ENCODE results near the gene CTDSP2.
"Not testable (repeated sequence)": the region's sequence is repeated elsewhere in the genome, so short reads cannot be mapped to it uniquely, and the experiment has no call there.

Gene CTDSP2

DNA sequence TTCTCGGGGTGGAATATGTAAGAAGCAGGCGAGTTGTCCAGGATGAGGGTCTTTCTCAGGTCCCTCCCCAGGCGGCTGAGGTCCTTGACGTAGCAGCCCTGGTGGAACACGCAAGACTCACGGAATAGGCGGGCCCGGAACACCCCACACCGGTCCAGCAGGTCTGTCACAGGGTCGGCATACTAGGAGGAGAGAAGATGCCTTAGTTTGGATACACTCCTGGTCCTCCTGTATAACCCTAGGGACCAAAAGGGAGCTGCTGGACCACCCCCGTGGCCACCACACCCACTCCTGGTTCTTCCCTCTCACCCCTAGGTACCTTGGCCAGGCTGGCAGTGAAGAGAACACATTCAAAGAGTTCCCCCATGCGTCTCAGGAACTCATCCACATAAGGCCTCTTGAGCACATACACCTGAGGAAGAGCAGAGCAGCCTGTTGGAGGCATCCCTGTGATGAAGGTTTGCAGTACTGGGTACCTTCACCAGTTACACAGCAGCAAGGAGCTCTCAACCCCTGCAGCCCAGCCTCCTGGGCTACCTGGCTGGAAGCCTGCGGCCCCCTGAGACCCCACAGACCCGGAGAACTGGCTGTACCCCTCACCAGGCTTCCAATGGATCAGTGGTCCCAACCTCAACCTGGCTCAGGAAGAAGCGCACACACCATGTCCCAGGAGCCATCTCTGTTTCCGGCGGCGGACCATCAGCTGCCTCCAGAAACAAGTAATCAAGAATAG, 22.5 kb downstream of the CTDSP2 start:
- no peak overlapping the region for H3K27ac Mint-ChIP-seq
- peaks cover 3% of the 10 kb centered on the region for H3K4me1 Mint-ChIP-seq
- peaks cover 84% of the 10 kb centered on the region for H3K36me3 Mint-ChIP-seq (ENCODE audit: low read depth)
- no peak for TF ChIP-seq CTCF (IDR thresholded peaks at IDR 0.05; ENCODE audit: unreplicated experiment in 3 of 3)
- H3K27me3 Mint-ChIP-seq (ENCODE audit: low read depth) = no peaks in the 10 kb centered on the region
- H3K4me3 Mint-ChIP-seq = no peak overlapping the region
- no peaks in the 10 kb centered on the region for H3K9me3 Mint-ChIP-seq

DNA sequence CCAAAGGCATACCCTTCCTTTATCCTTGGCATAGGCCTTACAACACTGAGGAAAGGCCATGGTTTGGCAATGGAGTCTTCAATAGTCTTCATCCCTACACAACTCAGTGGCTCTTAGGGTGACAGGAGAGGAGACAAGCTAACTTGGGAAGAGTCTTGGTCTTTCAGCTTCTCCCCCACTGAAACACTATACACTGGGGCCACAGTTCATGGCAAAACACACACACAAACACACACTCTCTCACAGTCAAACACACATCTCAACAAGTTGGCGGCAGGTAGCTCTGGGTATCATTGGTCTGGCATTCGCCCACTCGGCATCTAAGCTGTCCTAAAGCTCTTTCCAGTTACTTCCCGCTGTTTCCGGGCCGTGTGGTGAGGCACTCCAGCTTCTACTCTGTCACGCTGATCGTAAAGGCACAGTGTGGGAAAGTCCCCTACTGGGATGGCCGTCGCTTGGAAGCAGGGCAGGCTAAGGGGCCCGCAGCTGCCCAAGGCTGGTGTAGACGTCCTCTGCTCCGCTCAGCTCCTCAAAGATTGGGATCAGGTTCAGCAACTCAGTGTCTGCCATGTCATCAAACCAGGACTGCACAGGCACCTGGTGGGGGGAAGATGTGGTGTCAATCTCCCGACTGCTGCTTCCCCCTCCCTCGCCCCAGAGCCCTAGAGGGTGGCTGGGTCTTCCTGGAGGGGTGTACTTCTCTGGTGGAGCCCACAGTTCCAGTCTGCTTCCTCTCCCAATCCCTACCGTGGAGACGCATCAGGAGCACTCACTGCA, 23.2 kb downstream of the CTDSP2 start:
- H3K9me3 Mint-ChIP-seq = no peaks in the 10 kb centered on the region
- no peak for TF ChIP-seq CTCF (IDR thresholded peaks at IDR 0.05; ENCODE audit: unreplicated experiment in 3 of 3)
- H3K27ac Mint-ChIP-seq = no peak overlapping the region
- H3K4me3 Mint-ChIP-seq = no peak overlapping the region
- peaks cover 8% of the 10 kb centered on the region for H3K4me1 Mint-ChIP-seq
- H3K36me3 Mint-ChIP-seq (ENCODE audit: low read depth) = peaks cover 85% of the 10 kb centered on the region
- no peaks in the 10 kb centered on the region for H3K27me3 Mint-ChIP-seq (ENCODE audit: low read depth)

DNA sequence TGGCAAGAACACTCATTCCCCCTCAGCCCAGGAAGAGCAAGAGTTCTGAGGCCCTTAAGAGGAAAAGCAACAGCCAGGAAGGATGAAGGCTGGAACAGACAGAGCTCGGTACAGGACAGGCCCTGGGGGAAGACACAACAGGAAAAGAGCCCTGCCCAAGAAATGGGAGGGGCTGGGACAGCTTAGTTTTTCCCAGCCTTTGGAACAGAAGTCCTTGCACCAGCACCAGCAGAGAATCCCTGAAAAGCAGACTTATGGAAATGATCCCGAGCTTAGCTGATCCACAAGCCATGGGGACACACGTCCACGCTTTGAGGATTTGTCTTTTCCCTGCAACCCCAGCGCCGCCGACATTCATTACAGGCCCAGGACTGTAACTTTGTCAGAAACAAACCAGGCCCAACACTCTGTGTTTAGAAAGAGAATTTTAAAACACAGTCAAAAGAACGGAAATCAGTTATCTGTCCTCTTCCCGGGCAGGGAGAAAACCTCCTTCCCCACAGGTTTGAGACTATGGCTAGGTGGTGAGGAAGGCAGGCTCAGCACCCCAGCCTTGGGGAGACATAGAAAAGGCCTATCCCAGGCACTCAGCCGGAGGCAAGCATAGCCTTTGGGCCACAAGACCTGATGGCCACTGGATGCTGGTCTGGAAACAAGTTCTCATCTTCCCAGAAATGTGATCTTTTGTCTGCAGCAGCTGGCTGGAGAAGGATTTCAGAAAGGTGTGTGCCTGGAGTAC, 24.0 kb downstream of the CTDSP2 start:
- H3K27me3 Mint-ChIP-seq (ENCODE audit: low read depth) = no peaks in the 10 kb centered on the region
- peaks cover 10% of the 10 kb centered on the region for H3K4me1 Mint-ChIP-seq
- H3K9me3 Mint-ChIP-seq = no peaks in the 10 kb centered on the region
- no peak for TF ChIP-seq CTCF (IDR thresholded peaks at IDR 0.05; ENCODE audit: unreplicated experiment in 3 of 3)
- no peak overlapping the region for H3K27ac Mint-ChIP-seq
- H3K4me3 Mint-ChIP-seq = no peak overlapping the region
- peaks cover 85% of the 10 kb centered on the region for H3K36me3 Mint-ChIP-seq (ENCODE audit: low read depth)

DNA sequence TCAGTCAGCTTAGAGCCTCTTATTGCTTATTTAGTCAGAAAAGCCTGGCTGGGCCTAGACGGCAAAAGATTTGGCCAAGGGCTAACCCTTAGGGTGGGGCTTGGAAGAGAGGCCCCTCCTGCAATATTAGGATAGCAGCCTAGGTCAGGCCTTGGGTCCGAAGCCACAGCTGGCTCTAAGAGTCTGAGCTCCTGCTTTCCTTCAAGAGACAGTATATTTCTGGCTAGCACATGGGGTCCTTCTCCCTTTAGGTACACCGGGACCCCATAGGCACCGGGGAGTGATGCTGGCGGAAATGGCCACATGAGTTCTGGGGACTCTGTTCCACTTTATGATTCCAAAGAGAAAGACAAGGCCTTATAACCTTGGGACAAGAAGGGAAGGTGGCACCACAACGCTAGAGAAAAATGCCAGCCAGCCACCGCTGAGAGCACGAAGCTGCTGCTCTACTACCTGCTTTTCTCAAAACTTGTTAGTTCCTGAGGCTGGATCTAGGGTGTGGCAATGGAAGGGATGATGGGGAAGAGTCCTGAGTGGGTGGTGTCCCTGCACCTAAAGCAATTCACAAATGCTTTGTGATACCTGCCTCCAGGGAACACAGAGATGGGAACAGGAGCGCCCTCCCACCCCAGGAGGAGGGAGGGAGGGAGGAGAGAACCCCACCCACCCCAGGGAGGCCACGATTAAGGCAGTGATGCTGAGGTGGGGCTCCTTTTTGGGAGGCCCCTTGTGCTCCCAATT, 24.9 kb downstream of the CTDSP2 start:
- TF ChIP-seq CTCF (IDR thresholded peaks at IDR 0.05; ENCODE audit: unreplicated experiment in 3 of 3) = no peak
- Mint-ChIP-seq H3K27me3 (ENCODE audit: low read depth) (no peaks in the 10 kb centered on the region), H3K27ac (no peak overlapping the region), H3K9me3 (no peaks in the 10 kb centered on the region), H3K4me3 (no peak overlapping the region), H3K4me1 (peaks cover 17% of the 10 kb centered on the region), H3K36me3 (ENCODE audit: low read depth) (peaks cover 78% of the 10 kb centered on the region)

- H3K27me3 Mint-ChIP-seq (ENCODE audit: low read depth); H3K9me3 Mint-ChIP-seq; H3K27ac Mint-ChIP-seq; H3K4me3 Mint-ChIP-seq: not testable (repeated sequence)
- peaks cover 72% of the 10 kb centered on the region for H3K36me3 Mint-ChIP-seq (ENCODE audit: low read depth)
- H3K4me1 Mint-ChIP-seq = peaks cover 24% of the 10 kb centered on the region
These were observed 25.5 kb downstream of the CTDSP2 start for GRCh38 chr12:57821015-57821414.

DNA sequence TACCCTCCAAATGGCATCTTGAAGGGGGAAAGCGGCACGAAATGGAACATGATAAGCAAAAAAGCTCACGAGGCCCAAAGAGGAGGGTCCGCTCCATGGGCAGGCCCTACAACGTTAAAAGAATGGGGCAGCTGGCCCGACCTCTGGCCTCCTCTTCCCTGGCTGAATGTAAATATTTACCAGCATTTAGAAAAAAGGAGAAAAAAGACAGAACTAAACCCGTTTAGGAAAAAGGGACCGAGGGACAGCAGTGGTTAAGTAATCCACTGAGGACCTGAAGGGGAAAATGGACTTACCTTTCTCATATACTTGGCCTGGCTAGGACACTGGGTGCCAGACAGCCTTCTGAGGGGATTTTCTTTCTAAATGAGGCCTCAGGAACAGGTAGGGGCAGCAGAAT, 26.4 kb downstream of the CTDSP2 start:
- Mint-ChIP-seq H3K4me1 (peaks cover 26% of the 10 kb centered on the region), H3K36me3 (ENCODE audit: low read depth) (peaks cover 63% of the 10 kb centered on the region)
- H3K27ac Mint-ChIP-seq; H3K4me3 Mint-ChIP-seq; H3K27me3 Mint-ChIP-seq (ENCODE audit: low read depth); H3K9me3 Mint-ChIP-seq: not testable (repeated sequence)

GRCh38 chr12:57817990-57818331, 28.6 kb downstream of the CTDSP2 start:
- H3K9me3 Mint-ChIP-seq; H3K27ac Mint-ChIP-seq; H3K27me3 Mint-ChIP-seq (ENCODE audit: low read depth); H3K4me3 Mint-ChIP-seq: not testable (repeated sequence)
- Mint-ChIP-seq H3K36me3 (ENCODE audit: low read depth) (peaks cover 43% of the 10 kb centered on the region), H3K4me1 (peaks cover 34% of the 10 kb centered on the region)
